Raji (cell line): Measurements from ENCODE around the gene NSUN3.

Experiments used
- POLR2A ChIP-seq: IDR thresholded peaks from 2 replicates; pipeline ENCODE4 v1.6.1; 2011; ENCODE audit warnings: low read depth, low read length, control low read depth; ENCODE audit not compliant: insufficient read depth

Gene NSUN3

GRCh38 chr3:94158512-94158911 lies 95.7 kb downstream of the NSUN3 start:
- no peak for TF ChIP-seq POLR2A

GRCh38 chr3:94159062-94159828 lies 96.4 kb downstream of the NSUN3 start:
- TF ChIP-seq POLR2A = no peak

- no peak for TF ChIP-seq POLR2A
These were observed 99.8 kb downstream of the NSUN3 start for GRCh38 chr3:94162700-94163099.

GRCh38 chr3:94167346-94167745 lies 104.5 kb downstream of the NSUN3 start:
- TF ChIP-seq POLR2A = no peak

- no peak for TF ChIP-seq POLR2A
These were observed 104.9 kb downstream of the NSUN3 start for GRCh38 chr3:94167796-94168195.

- no peak for TF ChIP-seq POLR2A
These were observed 109.1 kb downstream of the NSUN3 start for GRCh38 chr3:94171954-94172353.

GRCh38 chr3:94172695-94173310 lies 109.9 kb downstream of the NSUN3 start:
- no peak for TF ChIP-seq POLR2A

- TF ChIP-seq POLR2A = no peak
These were observed 111.0 kb downstream of the NSUN3 start for GRCh38 chr3:94173673-94174434.

GRCh38 chr3:94175677-94176076 lies 112.8 kb downstream of the NSUN3 start:
- TF ChIP-seq POLR2A = no peak

GRCh38 chr3:94176988-94177745 lies 114.3 kb downstream of the NSUN3 start:
- no peak for TF ChIP-seq POLR2A
